ENCODE measurements around the gene CTBP2.

Gene CTBP2

DNA sequence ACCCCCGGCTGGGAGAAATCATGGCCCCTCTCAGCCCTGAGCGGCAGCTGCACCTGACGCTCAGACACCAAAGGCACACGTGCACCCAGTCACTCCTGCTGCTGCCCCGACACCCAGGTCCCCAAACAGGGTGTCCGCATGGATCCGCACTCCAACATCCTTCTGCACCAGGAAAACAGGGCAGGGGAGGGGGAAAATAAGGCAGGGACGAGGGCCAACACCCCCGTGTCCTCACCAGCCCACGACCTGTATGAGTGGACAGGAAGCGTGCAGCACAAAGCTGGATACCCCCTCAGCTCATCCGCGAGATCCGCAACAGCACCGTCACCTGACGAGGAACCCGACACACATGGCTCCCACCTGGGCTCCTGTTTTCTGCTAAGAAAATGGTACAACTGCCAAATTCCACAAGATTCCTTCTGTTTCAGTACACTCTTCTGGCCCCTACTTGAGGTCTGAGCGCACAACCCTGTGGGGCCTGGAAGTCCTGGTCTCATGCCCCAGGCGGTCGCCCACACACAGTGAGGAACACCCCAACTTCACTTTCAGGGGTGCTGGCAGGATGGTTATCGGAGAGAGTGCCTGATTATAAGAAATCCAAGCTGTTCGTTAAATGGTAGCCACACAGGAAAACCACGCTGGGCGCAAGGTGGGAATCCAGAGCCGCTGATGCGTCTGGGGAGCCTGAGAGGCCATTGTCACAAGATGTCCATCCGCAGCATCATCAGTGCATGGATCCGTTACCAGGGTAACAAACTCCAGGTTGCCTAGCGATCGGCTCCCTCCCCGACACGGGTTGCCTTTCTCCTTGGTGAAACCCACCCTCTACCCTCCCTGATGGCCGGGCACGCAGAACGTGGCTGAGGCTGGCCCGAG, 154.8 kb downstream of the CTBP2 start:
- no peak for DNase-seq

DNA sequence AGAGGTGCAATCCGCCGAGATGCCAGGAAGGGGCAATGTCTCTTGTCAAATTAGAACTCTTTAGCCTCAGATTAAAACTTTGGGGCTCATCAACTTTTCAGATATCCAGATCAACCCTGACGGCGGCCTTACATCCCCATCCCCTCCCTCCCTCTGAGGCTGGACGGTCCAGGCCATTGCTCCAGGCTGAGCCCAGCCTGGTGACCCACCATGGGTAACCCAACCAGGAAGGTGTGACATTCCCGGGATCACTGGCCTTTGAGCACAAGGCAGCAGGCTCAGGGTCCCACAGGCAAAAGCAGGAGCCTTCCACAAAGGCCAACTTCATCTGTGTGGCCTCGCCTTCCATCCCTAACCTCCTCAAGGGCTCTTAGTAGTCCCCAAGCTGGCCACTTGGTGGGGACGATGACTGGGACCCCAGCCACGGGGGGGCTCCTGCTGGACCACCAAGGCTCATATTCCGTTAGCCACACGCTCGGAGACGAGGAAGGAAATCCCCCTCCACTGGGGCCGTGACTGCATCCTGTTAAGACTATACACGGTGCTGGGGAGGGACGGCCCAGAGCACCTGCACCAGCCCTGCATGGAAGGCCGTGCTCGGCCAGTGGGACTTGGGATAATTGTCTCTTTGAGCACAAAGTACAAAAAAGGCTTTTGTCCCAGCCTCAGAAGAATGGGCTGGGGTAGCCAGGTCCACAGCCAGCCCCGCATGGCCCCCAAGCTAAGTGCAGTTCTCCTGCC, 155.6 kb downstream of the CTBP2 start:
- DNase-seq, result no peak

DNA sequence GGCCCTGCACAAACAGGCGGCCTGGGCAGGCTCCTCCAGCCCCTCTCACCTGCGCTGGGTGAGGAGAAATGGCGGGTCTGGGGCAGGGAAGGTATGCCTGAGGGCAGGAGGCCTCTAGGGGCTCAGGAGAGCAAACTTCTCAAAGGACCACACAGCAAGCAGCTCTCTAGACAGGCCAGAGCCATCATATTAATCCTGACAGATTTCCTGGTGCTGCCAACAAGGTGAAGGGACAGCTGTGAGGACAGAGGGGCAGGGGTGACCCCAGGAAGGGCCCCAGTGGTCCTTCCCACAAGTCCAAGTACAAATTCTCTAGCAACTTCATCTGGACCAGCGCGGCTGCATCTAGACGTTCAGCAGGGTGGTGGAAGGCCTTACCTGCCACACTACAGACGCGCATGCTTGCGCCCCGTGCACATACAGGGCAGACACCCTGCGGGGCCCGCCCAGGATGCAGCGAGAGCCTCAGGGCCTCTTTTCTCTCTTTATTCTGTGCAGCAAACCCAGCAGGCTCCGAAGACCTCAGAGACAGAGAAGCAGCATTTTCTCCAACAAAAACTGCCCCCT, 156.4 kb downstream of the CTBP2 start:
- no peak for DNase-seq

DNA sequence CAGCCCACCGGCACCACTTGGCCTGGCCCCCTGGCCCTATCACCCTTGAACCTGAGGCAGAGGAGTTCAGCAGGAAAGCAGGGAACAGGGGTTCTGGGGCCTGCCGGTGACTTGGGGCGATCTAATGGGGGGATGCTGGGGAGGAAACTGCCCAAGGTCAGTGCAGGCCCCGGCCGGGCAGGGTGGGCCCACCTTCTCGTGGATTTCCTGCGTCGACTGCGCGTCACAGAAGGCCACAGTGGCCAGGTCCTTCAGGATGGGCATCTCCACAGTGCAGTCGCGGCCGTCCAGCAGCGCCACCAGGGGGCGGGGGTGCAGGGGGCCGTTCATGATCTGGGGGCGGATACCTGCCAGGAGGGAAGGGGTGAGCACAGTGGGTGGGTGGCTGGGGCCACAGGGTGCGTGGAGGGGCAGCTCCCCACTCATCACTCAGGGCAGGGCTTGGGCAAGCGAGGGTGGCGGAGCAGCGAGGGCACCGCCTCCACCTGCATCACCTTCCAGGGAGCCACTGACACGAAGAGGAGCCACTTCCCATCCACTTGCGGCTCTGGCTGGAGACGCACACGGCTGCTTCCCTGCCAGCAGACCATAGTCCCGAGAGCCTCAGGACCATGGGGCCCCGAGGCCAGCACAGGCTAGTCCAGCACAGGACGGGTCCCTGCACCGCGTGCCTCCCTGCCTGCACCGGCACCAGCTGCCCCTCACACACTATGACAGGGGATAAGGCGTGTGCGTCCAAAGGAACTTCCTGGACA, 157.0 kb downstream of the CTBP2 start:
- DNase-seq, result no peak

DNA sequence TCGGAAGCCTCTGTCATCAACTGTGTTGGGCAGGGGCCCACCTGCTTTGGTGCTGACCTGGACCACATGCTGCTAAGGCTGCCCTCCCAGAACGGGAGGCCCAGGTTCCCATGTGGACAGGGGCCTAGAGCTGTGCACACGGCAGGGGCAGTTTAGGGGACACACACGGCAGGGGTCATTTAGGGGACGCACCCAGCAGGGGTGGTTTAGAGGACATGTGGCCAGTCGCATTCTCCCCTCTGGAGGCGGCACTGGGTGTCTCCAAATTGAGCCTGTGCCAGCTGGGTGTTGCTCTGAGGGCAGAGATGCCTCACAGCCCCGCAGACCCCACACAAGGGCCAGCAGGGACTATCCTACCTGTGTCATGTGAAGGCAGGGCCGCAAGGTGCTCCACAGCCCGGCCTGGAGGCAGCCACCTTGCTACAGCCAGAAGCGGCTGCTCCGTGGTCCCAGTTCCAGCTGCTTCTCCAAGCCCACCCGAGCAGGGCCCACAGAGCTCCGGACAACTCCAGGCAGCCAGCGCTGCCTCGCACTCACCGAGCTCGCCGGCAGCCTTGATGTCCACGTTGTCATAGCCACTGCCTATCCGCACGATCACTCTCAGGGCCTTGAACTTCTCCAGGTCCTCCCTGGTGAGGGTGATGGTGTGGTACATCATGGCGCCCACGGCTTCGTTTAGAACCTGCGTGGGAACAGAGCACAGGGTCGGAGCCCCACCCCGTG, 157.8 kb downstream of the CTBP2 start:
- DNase-seq, result no peak

DNA sequence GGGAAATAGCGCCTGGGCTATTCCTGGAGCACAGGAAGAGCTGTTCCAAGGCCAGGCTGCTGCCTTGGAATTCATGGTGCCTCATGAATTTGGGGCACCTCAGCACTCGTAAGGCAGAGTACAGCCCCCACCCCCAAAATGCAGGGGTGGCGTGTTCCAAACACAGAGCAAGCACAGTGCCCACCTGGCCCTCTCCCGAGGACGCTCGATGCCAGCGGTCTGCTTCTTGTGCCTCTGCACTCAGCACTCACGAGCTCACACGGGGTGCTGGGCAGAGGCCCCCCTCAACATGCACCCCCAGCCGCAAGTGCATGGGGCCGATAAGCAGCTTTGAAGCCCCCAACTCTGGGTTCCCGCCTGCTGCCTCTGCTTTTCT, 158.3 kb downstream of the CTBP2 start:
- DNase-seq, result no peak

DNA sequence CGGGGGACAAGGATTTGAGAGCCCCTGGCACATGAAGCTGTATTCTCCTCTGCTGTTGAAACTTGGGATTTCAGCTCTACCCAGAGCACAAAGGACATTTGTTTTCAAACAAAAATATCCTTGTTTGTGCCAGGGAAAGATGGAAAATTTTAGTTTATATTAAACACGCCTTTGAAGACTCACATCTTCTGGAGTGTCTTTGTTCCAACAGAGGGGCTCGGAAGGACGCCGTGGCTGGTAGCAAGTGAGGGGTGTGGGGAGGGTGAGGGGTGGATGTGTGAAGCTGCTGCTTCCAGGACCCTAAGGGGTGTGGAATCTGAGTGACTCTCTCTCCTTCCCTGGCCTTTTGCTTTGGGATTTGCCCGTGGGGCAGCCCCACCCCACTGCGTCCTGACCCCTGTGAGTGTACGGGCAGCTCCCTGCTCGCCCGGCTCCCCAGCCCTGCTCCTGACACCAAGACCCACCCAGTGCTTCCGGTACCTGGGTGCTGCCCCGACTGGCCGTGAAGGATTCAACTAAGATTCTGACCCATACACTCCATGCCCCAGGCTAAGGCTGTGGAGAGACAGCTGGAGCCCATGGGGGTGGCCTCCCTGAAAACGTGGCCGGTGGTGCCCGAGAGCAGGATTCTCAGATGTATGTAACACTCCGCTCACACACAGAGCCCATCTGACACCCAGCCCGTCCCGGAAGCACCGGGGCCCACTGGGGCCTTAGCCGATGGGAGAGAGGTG, 158.9 kb downstream of the CTBP2 start:
- no peak for DNase-seq

DNA sequence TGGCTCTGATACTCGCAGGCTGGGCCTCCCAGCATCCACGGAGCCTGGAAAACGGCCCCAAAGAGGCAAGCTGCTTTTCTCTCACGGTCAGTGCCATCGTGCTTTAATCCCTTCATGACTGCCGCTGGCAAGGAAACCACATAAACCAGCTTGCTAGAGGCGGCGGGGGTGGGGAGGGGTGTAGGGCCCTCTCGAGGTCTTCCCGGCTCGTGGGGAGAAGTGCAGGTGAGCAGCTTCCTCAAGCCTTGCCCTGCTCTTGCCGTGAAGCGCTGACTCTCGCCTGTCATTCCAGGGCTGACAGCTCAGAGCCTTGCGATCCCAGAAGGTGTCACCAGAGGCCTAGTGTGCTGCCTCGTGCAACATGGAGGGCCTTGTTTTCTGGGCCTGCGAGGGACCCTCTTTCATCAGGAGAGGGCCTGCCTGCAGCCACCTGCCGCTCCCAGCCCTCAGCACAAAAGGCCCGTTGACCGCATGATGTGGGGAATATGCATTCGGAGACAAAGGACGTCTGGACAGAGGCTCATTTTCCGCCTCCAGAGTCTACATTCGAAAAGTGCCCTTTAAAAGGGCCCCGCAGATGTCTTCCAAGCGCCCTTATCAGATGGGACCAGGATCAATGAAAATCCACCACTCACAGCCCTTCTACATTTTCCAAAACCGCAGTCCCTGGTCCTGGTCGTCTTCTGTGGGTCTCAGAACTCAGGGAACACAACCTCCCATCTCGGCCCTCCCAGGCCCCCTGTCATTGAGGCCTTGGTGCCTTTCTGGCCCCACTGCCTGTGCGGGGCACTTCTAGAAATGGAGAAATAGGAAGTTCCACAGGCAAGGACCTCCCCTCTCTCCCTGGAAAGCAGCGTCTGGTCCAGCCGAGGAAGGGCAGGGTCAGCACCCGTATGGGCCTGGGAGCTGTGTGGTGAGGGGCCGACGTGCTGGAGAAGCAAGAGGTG, 159.7 kb downstream of the CTBP2 start:
- no peak for DNase-seq

DNA sequence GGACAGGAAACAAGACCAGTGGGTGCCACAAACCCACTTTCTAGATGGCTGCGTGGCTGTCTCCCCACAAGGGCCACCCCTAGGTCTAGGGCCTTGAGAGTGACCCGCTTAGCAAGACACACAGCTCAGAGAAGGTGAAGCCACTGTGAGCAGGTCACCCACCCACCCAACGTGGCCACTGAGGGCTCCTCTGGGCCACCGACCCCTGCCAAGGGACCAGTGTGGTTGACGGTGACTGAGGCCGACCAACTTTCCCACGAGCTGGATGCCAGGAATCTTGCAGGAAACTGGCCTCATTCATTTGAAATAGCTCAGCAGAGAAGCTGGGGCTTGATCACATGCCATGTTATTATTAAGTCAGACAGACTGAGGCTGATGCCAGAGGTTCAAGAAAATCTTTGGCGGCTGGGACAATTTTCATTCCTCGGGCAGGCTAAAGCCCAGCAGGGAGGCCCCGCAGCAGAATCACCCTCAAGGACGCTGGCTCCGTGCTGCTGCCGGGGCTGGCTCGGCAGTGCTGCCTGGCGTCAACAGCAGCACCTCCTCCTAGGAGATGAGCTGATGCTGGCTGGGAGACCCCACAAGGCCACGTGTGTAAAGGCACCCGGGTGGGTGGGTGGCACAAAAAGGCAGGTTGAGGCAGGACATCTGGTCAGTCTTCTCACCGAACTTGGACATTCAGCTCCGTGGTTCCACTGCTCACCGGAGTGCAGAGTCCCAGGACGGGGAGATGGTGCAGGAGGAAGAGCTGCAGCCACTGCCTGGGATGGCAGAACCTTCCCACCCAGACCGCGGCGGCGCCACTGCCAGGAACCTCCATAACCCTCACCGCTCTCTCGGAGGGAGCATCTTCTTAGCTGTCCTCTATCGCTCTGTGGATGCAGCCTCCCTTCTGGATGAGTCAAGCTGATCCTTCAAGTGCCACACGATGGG, 160.7 kb downstream of the CTBP2 start:
- no peak for DNase-seq

DNA sequence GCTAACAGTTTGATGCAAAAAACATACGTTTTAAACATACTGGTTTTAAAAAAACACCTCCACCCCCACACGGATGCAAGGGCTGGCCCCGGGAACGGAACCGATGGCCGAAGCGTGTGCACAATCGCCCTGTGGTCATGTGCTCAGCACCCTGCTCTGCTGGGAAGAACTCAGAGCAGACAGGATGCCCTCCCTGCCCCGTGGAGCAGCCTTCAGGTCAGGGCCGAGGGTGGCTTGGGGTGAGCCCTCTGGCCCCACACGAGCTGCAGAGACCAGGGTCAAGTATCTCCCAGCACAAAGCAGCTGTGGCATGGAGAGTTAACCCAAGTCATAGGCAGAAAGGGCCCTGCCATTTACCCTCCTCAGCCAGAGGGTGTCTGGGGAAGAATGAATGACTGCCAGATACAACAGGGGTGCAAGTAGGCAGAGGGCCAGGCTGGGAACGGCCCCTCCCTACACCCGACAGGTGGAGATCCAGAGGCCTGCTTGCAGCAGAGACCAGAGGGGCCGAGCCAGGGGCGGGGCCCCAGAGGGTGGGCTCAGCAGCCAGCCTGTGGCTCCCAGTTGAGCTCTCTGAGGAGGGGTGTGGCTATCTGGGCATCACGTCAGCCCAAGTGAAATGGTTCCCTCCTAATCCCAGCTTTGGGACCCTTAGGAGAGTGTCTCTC, 161.6 kb downstream of the CTBP2 start:
- DNase-seq, result no peak

DNA sequence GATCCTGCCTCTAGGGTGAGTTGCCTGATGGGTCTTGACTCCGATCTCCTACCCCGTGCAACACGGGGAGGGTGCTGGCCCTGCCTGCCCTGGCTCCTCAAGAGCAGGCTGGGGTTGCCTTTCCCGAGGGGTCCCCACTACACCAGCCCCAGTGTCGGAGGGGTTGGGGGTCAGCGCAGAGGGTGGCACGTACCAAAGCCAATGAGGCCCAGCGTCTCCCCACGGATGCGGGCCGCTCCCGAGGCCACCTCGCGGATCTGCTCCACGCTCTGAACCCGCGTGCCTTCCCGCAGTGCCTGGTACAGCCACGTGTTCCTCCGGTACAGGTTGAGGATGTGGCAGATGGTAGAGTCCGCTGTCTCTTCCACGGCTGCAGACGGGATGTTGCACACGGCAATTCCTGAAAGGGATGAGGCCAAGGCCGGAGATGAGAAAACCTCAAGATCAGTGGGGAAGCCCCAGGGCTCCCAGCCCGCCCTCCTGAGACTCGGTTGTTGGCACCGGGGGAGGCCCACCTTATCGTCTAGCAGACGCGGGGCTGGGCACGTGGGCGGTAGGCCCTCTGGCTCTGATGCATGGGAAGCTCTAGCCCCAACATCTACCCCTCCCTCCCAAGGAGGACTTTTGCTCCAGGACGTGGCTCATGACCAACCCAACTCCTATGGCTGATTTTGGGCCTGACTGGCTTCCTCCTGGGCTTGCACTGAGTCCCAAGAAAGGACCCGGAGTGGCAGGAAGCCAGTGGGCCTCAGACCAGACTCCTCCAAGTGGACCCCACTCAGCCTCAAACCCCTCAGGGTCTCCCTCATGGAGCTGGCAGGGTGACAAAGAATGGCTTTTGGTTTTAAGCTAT, 162.4 kb downstream of the CTBP2 start:
- no peak for DNase-seq

DNA sequence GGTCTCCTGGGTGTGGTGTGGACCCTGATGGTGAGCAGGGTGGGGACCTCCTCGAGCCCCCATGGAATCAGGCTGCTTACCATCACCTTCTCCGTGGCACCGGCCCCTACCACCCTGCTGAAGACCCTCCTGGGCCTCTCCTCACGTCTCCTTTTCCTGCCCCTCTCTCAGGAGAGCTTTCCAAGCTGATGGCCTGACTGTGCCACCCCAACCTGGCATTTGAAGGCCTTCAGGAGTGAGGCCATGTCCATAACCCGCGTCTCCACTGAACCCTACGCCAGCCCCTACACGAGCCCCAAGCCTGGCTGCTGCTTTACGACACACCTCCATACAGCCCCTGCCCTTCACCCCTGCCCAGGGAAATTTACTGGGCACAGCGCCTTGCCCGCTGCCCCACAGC, 163.1 kb downstream of the CTBP2 start:
- DNase-seq, result no peak

DNA sequence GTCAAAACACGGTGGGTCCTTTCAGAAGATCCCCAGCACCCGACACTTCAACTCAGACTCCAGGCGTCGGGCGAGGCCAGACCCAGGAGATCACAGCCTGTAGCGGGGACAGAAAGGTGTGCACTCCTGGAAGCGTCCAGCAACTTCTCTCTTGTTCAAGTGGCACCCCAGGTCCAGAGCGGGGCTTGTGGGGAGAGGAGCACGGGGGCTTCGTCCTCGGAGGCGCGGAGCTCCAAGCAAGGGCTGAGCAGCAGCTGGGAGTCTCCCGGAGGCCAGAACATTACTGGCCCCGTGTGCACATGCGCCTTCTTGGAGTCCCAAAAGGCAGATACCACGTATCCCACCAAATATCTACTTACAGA, 163.5 kb downstream of the CTBP2 start:
- DNase-seq, result no peak

DNA sequence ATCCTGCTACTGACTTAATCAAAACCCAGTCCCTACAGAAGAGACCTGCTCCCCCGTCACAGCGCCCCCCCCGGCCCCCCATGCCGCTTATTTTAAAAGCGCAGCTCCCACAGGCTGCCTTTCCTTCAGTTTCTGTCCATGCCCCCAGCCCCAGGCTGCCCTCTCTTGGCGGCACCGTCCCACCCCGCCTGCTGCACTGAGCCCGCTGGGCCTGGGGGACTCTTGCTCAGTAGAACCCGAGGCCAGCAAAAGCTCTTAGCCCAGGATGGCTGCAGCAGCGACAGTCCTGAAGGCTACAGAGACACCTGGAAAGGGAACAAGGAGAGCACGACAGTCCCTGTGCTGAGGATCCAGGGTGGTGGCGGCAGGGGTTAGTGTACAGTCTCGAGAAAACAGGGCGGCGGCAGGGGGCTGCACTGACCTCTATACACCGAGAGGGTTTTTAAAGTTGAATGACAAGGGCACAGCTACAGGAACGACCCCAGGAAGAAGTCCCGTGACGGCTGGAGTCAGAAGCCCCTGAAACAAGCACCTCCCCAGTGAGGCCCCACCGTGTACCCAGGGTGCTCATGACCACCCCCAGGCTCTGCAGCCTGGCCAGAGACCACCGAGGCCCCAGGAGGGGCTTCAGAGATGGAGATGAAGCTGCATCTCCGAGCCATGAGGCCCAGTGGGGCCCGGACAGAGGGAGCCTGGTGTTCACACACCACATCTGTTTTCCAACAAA, 164.1 kb downstream of the CTBP2 start:
- no peak for DNase-seq

DNA sequence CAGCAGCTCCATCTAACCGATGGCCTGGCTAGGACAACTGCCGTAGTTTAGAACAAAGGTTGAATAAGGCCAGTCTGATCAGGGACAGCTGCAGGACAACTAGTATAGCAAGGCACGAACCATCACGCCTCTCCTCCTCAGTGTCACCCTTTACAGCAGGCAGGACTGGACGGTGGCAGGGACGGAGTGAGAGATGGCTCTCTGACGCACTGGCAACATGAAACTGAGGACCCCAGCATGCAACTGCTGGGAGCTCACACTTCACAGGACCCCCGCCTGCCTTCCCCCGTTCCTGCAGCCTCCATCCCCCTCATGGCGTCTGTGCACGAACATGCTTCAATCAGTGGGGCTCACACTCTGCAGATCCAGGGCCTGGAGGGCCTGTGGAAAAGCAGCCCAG, 164.8 kb downstream of the CTBP2 start:
- no peak for DNase-seq

DNA sequence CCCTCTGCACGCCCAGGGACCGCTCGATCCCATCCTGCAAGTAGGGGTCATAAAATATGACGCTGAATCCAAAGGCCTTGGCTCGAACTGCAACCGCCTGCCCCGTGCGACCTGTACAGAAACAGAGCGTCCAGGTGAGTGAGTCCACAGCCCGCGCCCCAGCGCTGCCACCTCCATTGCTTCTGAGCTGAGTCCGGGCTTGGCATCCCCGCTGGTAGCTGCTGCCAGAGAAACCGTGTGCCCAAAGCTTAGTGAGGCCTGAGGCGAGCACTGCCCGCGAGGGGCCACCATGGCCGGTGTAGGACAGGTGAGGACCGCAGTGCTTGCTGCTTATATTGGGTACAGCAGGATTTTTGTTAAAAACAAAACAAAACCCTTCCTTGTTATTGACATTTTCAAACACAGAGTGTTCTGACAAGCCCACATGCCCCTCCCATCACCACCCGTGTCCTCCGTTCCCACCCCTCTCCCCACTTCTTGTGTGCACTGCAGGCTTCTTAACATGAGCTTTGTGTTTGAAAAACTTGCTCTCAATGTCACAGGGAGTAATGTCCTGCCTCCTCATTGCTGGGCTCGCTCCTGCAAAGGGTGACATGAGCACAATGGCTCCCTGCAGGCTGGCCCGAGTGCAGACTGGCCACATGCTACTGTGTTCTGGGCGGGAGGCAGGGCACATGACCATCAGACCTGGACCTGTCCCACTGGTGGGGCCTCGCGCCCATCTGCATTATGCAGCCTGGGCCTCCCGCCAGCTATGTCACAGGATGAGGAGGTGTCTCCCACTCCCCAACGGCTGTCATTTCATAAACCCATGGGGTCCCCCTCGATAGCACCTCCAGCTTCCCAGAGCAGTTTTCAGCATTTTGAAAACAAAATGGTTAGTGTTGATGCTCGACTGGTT, 165.5 kb downstream of the CTBP2 start:
- DNase-seq, result no peak
